Gastroesophageal sphincter (tissue), 3 donors: Measurements from ENCODE around the gene ISCU.

Experiments
- CTCF ChIP-seq, 4 experiments: fragments of 200-600 bp in 2 of 4; fragments of 450-650 bp in 2 of 4; sonication (generic) in 1 of 4; IDR thresholded peaks; one replicate each; pipeline ENCODE4 v1.5.1; 2017 to 2019; ENCODE audit warnings: antibody characterized with exemption in 4 of 4, mild to moderate bottlenecking in 2 of 4, moderate library complexity in 2 of 4
- POLR2A ChIP-seq, 2 donors: fragments of 450-650 bp; IDR thresholded peaks; one replicate each; pipeline ENCODE4 v1.6.1; 2017; ENCODE audit warnings: antibody characterized with exemption in 2 of 2, mild to moderate bottlenecking in 2 of 2, moderate library complexity in 1 of 2
- POLR2AphosphoS5 ChIP-seq: sonication (generic); formaldehyde crosslinking; IDR thresholded peaks from one replicate; pipeline ENCODE4 v1.6.1; 2017; ENCODE audit warnings: antibody characterized with exemption

- TF ChIP-seq CTCF (IDR thresholded peaks at IDR 0.05) (no peak), POLR2A (IDR thresholded peaks at IDR 0.05) (no peak), POLR2AphosphoS5 (no peak)
Measured at GRCh38 chr12:108598553-108599250, 36.3 kb downstream of the ISCU start.
